MG63 (cell line): ENCODE data around the gene NLRP14. TPM values are rescaled to one million over a fixed set of nuclear protein-coding genes. Genes with fewer than 3 reads are reported as not detected.

Experiments
- DNase-seq: peaks from one replicate; pipeline ENCODE4 v3.0.0-alpha.2; 2020
- H3K27me3 ChIP-seq: fragments of 250-450 bp; sonication (Bioruptor Pico); 2 replicates; pipeline ENCODE4 v1.5.1; 2020; ENCODE audit warnings: mild to moderate bottlenecking, moderate library complexity
- H3K36me3 ChIP-seq: fragments of 250-450 bp; sonication (Bioruptor Pico); 2 replicates; pipeline ENCODE4 v1.5.1; 2020; ENCODE audit warnings: mild to moderate bottlenecking, moderate library complexity
- H3K4me3 ChIP-seq: fragments of 250-450 bp; sonication (Bioruptor Pico); 2 replicates; pipeline ENCODE4 v1.5.1; 2020; ENCODE audit warnings: mild to moderate bottlenecking, moderate library complexity
- H3K9me3 ChIP-seq: fragments of 250-450 bp; sonication (Bioruptor Pico); 2 replicates; pipeline ENCODE4 v1.5.1; 2020; ENCODE audit warnings: mild to moderate bottlenecking, moderate library complexity
- total RNA-seq: library from RNA; depleted of rRNA; stranded (reverse); fragments of >200 nt; shearing (Covaris generic); gene quantifications from 2 replicates; pipeline ENCODE4 v1.2.3, GENCODE V29; 2014; ENCODE audit warnings: low replicate concordance; rRNA removed

NLRP14 gene, protein sequence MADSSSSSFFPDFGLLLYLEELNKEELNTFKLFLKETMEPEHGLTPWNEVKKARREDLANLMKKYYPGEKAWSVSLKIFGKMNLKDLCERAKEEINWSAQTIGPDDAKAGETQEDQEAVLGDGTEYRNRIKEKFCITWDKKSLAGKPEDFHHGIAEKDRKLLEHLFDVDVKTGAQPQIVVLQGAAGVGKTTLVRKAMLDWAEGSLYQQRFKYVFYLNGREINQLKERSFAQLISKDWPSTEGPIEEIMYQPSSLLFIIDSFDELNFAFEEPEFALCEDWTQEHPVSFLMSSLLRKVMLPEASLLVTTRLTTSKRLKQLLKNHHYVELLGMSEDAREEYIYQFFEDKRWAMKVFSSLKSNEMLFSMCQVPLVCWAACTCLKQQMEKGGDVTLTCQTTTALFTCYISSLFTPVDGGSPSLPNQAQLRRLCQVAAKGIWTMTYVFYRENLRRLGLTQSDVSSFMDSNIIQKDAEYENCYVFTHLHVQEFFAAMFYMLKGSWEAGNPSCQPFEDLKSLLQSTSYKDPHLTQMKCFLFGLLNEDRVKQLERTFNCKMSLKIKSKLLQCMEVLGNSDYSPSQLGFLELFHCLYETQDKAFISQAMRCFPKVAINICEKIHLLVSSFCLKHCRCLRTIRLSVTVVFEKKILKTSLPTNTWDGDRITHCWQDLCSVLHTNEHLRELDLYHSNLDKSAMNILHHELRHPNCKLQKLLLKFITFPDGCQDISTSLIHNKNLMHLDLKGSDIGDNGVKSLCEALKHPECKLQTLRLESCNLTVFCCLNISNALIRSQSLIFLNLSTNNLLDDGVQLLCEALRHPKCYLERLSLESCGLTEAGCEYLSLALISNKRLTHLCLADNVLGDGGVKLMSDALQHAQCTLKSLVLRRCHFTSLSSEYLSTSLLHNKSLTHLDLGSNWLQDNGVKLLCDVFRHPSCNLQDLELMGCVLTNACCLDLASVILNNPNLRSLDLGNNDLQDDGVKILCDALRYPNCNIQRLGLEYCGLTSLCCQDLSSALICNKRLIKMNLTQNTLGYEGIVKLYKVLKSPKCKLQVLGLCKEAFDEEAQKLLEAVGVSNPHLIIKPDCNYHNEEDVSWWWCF
- 0.12 TPM in 1 of 2 replicates, not detected in the other for total RNA-seq

DNA sequence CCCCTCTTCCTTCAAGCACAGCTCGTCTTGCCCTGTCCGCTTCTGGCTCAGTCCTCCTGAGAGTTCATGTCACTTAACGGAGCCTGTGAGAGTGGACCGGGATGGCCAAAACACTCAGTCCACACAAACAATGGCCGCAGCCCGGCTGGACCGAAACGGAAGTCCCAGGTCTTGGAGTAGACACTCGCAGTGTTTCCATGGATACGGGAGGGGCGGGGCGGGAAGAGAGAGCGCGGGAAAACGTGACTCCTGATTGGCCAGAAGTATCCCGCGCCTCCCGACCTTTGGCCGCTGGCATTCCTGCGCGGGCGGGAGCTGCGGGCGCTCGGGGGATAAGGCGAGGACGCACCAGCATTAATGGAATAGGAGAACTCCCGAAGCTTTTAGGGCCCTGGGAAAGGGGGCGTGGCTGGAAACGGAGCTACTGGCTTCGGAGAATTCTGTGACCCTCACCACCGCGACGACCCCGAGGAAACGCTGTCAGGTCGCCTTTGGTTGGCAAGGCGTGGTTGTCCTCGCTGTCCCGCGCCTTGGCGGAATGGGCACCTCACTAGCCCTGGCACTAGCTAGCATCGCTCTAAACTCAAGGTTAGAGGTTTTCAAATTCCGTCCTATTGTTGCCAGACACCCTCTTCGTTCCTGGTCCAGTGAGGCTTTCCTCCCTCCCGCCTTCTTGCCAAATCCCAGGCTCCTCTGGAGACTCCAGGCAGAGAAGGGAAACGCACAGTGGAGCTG, at the start of gene NLRP14, which contains the start of gene ZNF214:
NLRP14 (plus strand) TSS at position 297 of the 735 bp plus-strand sequence. CDS start 18,108 bp downstream, outside the sequence.
ZNF214 (minus strand) TSS at position 164 of the 735 bp plus-strand sequence. CDS start 17,511 bp downstream, outside the sequence.
- H3K36me3 ChIP-seq: no peaks in the 10 kb centered on the region
- DNase-seq: peak; percentile 91
- H3K9me3 ChIP-seq: no peaks in the 10 kb centered on the region
- H3K4me3 ChIP-seq: peak within 1 kb of the TSS; percentile 61
- no peaks in the 10 kb centered on the region for H3K27me3 ChIP-seq

DNA sequence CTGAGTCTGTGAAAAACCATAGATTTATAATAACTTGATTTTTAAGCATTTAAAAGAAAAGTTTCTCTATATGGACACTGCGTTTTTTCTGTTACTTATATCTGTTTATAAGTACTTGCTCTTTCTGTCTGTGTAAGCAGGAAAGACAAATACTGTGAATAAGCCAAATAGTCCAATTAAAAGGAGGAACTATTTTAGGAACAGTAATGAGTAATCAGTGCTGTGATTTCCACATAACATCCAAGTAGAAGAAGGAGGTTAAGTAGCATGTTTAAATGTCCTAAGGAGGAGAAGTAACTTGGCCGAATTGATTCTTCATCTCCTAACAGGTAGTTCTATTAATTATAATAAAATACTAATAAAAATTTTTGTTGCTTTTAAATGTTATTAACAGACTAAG, 40.9 kb upstream of the NLRP14 start:
- DNase-seq: no peak
- H3K27me3 ChIP-seq: no peaks in the 10 kb centered on the region
- no peaks in the 10 kb centered on the region for H3K9me3 ChIP-seq
- H3K4me3 ChIP-seq: no peak overlapping the region
- no peaks in the 10 kb centered on the region for H3K36me3 ChIP-seq

GRCh38 chr11:6986487-6986886, 33.8 kb upstream of the NLRP14 start:
- no peak for DNase-seq
- no peak overlapping the region for H3K4me3 ChIP-seq
- no peaks in the 10 kb centered on the region for H3K27me3 ChIP-seq
- H3K9me3 ChIP-seq: 0 out of 2 replicates have a peak, but pooled peaks cover 3% of the 10 kb centered on the region
- no peaks in the 10 kb centered on the region for H3K36me3 ChIP-seq

- no peaks in the 10 kb centered on the region for H3K36me3 ChIP-seq
- DNase-seq: no peak
- H3K27me3 ChIP-seq: no peaks in the 10 kb centered on the region
- H3K9me3 ChIP-seq: 0 out of 2 replicates have a peak, but pooled peaks cover 3% of the 10 kb centered on the region
- H3K4me3 ChIP-seq: no peak overlapping the region
Measured at GRCh38 chr11:6988506-6988905, 31.8 kb upstream of the NLRP14 start.

DNA sequence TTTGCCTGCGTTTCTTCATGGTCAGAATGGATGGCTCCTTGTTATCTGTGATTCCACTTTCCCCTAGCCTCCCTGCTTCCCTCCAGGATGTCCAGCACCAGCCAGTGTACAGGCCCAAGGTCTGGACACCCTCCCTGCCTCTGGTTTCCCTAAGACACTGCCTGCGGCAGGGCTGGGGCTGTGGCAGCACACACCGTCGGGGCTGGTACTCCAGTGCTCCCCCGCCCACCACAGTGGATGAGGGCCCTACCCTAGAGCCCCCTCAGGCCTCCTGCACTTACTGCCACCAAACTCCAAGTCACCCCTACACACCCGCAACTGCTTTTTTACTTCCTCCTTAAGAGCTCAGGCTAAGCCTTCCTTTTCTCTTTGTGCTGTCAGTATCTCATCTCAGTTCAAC, 29.1 kb upstream of the NLRP14 start:
- no peak for DNase-seq
- no peaks in the 10 kb centered on the region for H3K36me3 ChIP-seq
- 0 out of 2 replicates have a peak, but pooled peaks cover 3% of the 10 kb centered on the region for H3K9me3 ChIP-seq
- no peak overlapping the region for H3K4me3 ChIP-seq
- H3K27me3 ChIP-seq: no peaks in the 10 kb centered on the region

DNA sequence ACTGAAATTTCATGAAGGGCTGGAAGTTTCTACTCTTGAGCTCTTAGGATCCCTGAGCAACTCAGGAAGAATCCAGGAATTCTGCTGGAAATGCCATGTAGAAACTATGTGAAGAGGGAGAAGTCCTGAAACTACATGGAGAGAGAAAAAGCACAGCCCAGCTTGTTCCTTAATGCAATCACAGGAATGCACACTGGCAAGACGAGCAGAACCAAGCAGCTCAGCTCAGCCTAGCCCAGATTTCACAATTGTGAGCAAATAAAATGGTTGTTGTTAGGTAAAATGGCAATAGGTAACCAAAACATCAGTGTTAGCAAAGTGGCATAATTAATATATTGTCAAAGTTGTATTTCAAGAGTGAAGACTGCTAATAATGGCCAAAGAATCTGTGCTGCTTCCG, 28.3 kb upstream of the NLRP14 start:
- Histone ChIP-seq H3K9me3 (no peaks in the 10 kb centered on the region), H3K4me3 (no peak overlapping the region), H3K27me3 (no peaks in the 10 kb centered on the region), H3K36me3 (no peaks in the 10 kb centered on the region)
- no peak for DNase-seq

GRCh38 chr11:6992457-6993417, 27.5 kb upstream of the NLRP14 start:
- no peak overlapping the region; the same call in 1 of the 2 replicates for H3K4me3 ChIP-seq
- peak; percentile 69 for DNase-seq

GRCh38 chr11:6995703-6996102, 24.6 kb upstream of the NLRP14 start:
- no peak overlapping the region for H3K4me3 ChIP-seq
- no peaks in the 10 kb centered on the region for H3K27me3 ChIP-seq
- no peaks in the 10 kb centered on the region for H3K36me3 ChIP-seq
- no peak for DNase-seq
- H3K9me3 ChIP-seq: no peaks in the 10 kb centered on the region

More at GRCh38 chr11:6992457-6993417, 27.5 kb upstream of the NLRP14 start:
- H3K9me3 ChIP-seq: no peaks in the 10 kb centered on the region
- H3K36me3 ChIP-seq: no peaks in the 10 kb centered on the region
- no peaks in the 10 kb centered on the region for H3K27me3 ChIP-seq

DNA sequence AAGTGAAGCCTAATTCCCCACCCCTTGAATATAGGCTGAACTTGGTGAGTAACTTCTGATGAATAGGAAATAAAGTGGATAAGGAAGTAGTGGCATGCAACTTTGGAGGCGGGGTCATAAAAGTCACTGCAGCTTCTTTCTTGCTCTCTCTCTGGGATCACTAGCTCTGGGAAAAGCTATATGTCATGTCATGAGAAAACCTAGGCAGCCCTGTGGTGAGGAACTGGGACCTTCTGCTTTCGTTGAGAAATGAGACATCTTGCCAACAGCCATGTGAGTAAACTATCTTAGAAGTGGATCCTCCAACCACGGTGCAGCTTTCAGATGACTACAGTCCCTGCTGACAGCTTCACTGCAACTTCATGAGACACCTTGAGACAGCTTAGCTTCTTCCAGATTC, 15.8 kb upstream of the NLRP14 start:
- Histone ChIP-seq H3K4me3 (no peak overlapping the region), H3K9me3 (no peaks in the 10 kb centered on the region), H3K27me3 (no peaks in the 10 kb centered on the region), H3K36me3 (no peaks in the 10 kb centered on the region)
- DNase-seq: peak; percentile 47

DNA sequence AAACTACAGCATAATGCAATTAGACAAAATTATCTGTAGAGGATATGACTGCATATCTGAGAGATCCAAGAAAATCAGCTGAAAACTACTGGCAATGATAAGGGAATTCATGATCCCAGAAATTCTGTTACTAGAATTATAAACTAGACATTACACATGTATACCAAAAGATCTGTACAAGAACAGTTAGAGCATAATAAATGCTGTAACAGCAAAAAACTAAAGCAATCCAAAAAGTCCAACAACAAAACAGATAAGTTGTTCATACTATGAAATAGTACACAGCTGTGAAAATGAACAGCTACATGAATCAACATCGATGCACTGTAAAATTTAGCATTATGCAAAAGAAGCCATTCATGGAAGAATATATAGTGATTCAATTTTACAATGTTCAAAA, 6.2 kb upstream of the NLRP14 start:
- H3K36me3 ChIP-seq: no peaks in the 10 kb centered on the region
- no peak for DNase-seq
- H3K4me3 ChIP-seq: no peak overlapping the region
- H3K27me3 ChIP-seq: no peaks in the 10 kb centered on the region
- no peaks in the 10 kb centered on the region for H3K9me3 ChIP-seq

DNA sequence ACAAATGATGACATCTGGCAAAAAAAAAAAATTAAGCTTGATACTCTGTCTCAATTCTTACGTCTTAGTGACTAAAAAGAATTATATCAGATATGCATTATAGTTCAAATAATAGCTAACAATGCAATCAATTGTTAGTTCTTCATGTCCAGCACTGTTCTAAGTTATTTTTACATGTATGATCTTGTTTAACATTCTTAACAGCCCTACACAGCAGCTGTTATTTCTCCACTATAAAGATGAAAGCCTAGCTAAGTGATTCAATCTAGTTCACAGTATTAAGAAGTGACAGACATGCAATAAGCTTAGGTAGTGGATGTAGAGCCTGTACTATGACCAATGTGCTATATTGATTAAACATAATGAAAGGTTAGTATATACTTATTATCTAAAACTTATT, 4.3 kb upstream of the NLRP14 start:
- no peak overlapping the region for H3K4me3 ChIP-seq
- H3K36me3 ChIP-seq: no peaks in the 10 kb centered on the region
- H3K27me3 ChIP-seq: no peaks in the 10 kb centered on the region
- DNase-seq: no peak
- H3K9me3 ChIP-seq: no peaks in the 10 kb centered on the region

- H3K9me3 ChIP-seq: no peaks in the 10 kb centered on the region
- H3K27me3 ChIP-seq: no peaks in the 10 kb centered on the region
- H3K36me3 ChIP-seq: no peaks in the 10 kb centered on the region
- peak; percentile 20 for DNase-seq
- peak overlapping the region; percentile 61 for H3K4me3 ChIP-seq
Measured at GRCh38 chr11:7019500-7020182, 638 bp upstream of the NLRP14 start.

GRCh38 chr11:7021318-7021717, 1.0 kb downstream of the NLRP14 start:
- no peak for DNase-seq

DNA sequence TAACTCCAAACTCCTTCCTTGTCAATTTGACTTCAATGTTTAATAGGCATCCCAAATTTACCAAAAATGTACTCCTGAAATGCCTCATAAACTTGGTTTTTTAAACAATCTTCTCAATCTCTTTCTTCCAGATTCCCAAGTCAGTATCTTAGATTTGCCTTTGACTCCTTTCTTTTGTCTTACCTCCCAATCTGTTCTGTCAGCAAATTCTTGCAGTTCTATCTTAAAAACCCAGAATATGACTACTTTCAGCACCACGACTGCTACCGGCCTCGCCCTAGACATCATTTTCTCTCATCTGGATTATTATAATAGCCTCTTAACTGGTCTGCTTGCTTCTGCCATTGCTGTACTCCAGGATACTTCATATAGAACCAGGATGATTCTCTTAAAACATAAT, 7.9 kb downstream of the NLRP14 start:
- no peaks in the 10 kb centered on the region for H3K9me3 ChIP-seq

More at GRCh38 chr11:7021318-7021717, 1.0 kb downstream of the NLRP14 start:
- Histone ChIP-seq H3K4me3 (no peak overlapping the region), H3K27me3 (no peaks in the 10 kb centered on the region), H3K36me3 (no peaks in the 10 kb centered on the region), H3K9me3 (no peaks in the 10 kb centered on the region)

DNA sequence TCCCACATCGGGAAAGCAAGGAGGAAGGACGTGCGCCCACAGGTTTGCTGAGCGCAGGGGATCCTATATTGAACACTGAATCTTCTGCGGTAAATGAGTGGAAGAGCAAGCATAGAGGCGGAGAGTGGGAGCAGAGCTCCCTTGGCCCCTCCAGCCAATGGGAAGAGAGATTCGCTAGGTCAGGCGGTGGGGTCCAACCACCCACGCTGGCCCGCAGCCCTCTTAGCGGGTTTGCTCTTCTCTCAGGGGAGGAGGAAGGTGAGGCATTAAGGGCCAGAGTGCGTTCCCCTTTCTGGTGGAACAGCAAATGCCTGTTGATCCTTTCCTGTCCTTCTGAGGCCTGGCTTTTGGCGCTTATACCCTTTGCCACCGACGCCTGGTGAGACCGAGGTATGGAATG, 10.6 kb downstream of the NLRP14 start:
- Histone ChIP-seq H3K4me3 (no peak overlapping the region), H3K36me3 (no peaks in the 10 kb centered on the region), H3K27me3 (no peaks in the 10 kb centered on the region), H3K9me3 (no peaks in the 10 kb centered on the region)
- DNase-seq: no peak

More for the DNA sequence above, 7.9 kb downstream of the NLRP14 start:
- H3K4me3 ChIP-seq: no peak overlapping the region
- H3K27me3 ChIP-seq: no peaks in the 10 kb centered on the region
- DNase-seq: no peak
- H3K36me3 ChIP-seq: no peaks in the 10 kb centered on the region
